Measurements from ENCODE around the gene MRPL1. TPM values are rescaled to one million over a fixed set of nuclear protein-coding genes. Genes with fewer than 3 reads are reported as not detected.

MRPL1 gene
- total RNA-seq, 3 donors from 2014 or later (not counting 1 experiment from before 2014, with no cell fraction given) = 17.9 to 22.9 (median 22.9) TPM

GRCh38 chr4:77821775-77822174 lies 40.9 kb upstream of the MRPL1 start:
- Mint-ChIP-seq H3K4me3 (peak overlapping the region; percentile 88), H3K27ac (peak overlapping the region; percentile 99 to 100), H3K4me1 (peaks cover 50 to 56% of the 10 kb centered on the region in 2 donors), H3K9me3 (no peaks in the 10 kb centered on the region), H3K27me3 (ENCODE audit: low read depth in 2 of 2) (no peaks in the 10 kb centered on the region), H3K36me3 (peaks cover 15% of the 10 kb centered on the region)
- H3K27ac ChIP-seq (ENCODE audit: low read length) = peak overlapping the region; percentile 95
- H3K27me3 ChIP-seq (ENCODE audit: control insufficient read depth, insufficient read depth, low read length) = no peaks in the 10 kb centered on the region
- H3K36me3 ChIP-seq (ENCODE audit: control insufficient read depth, insufficient read depth, low read length) = no peaks in the 10 kb centered on the region
- intact Hi-C loops (cut with micrococcal nuclease) = no loop called here
- no CpG with 5 or more reads among the region's 1 CpG for WGBS (ENCODE audit: insufficient coverage)
- TF ChIP-seq CTCF (IDR thresholded peaks at IDR 0.05) = no peak
- ATAC-seq (peak; percentile 23 to 57 (median 32)), DNase-seq (peak; percentile 37 to 81)
- no peaks in the 10 kb centered on the region for H3K9me3 ChIP-seq (ENCODE audit: control insufficient read depth, insufficient read depth, low read length)
- H3K4me3 ChIP-seq (ENCODE audit: low read length) = peak overlapping the region; percentile 78
- H3K4me1 ChIP-seq (ENCODE audit: control insufficient read depth, insufficient read depth, low read length) = peaks cover 28% of the 10 kb centered on the region

- Mint-ChIP-seq H3K4me3 (no peak overlapping the region), H3K9me3 (no peaks in the 10 kb centered on the region), H3K27ac (no peak overlapping the region), H3K36me3 (no peaks in the 10 kb centered on the region), H3K4me1 (peaks cover 48% of the 10 kb centered on the region in 2 donors), H3K27me3 (ENCODE audit: low read depth in 2 of 2) (no peaks in the 10 kb centered on the region)
- no peak for ATAC-seq
- no peak overlapping the region for H3K4me3 ChIP-seq (ENCODE audit: low read length)
- no peak overlapping the region for H3K27ac ChIP-seq (ENCODE audit: low read length)
- no peaks in the 10 kb centered on the region for H3K9me3 ChIP-seq (ENCODE audit: control insufficient read depth, insufficient read depth, low read length)
- TF ChIP-seq CTCF (IDR thresholded peaks at IDR 0.05) = no peak
- DNase-seq = no peak
- intact Hi-C loops (cut with micrococcal nuclease) = no loop called here
- no peaks in the 10 kb centered on the region for H3K36me3 ChIP-seq (ENCODE audit: control insufficient read depth, insufficient read depth, low read length)
- WGBS (ENCODE audit: insufficient coverage) = 65% methylated on average over 5 of the region's 6 CpGs
- H3K27me3 ChIP-seq (ENCODE audit: control insufficient read depth, insufficient read depth, low read length) = no peaks in the 10 kb centered on the region
- peaks cover 26% of the 10 kb centered on the region for H3K4me1 ChIP-seq (ENCODE audit: control insufficient read depth, insufficient read depth, low read length)
Measured at GRCh38 chr4:77826275-77826674, 36.4 kb upstream of the MRPL1 start.

- Histone ChIP-seq H3K36me3 (ENCODE audit: control insufficient read depth, insufficient read depth, low read length) (no peaks in the 10 kb centered on the region), H3K4me3 (ENCODE audit: low read length) (no peak overlapping the region), H3K27ac (ENCODE audit: low read length) (peak overlapping the region; percentile 59), H3K27me3 (ENCODE audit: control insufficient read depth, insufficient read depth, low read length) (no peaks in the 10 kb centered on the region), H3K4me1 (ENCODE audit: control insufficient read depth, insufficient read depth, low read length) (peaks cover 17% of the 10 kb centered on the region), H3K9me3 (ENCODE audit: control insufficient read depth, insufficient read depth, low read length) (no peaks in the 10 kb centered on the region)
- no peak for TF ChIP-seq CTCF (IDR thresholded peaks at IDR 0.05)
- Mint-ChIP-seq H3K27me3 (ENCODE audit: low read depth in 2 of 2) (no peaks in the 10 kb centered on the region), H3K27ac (peak overlapping the region; percentile 42 to 52), H3K36me3 (no peaks in the 10 kb centered on the region), H3K9me3 (no peaks in the 10 kb centered on the region), H3K4me1 (peaks cover 38% of the 10 kb centered on the region in 2 donors), H3K4me3 (peak overlapping the region; percentile 14)
- ATAC-seq = peak; percentile 85 to 92 (median 86)
- DNase-seq = peak in 1 of 2 donors; percentile 54
- intact Hi-C loops (cut with micrococcal nuclease) = no loop called here
Measured at GRCh38 chr4:77827343-77827742, 35.3 kb upstream of the MRPL1 start.

- Histone ChIP-seq H3K4me1 (ENCODE audit: control insufficient read depth, insufficient read depth, low read length) (peaks cover 1% of the 10 kb centered on the region), H3K36me3 (ENCODE audit: control insufficient read depth, insufficient read depth, low read length) (no peaks in the 10 kb centered on the region), H3K27ac (ENCODE audit: low read length) (no peak overlapping the region), H3K9me3 (ENCODE audit: control insufficient read depth, insufficient read depth, low read length) (no peaks in the 10 kb centered on the region), H3K27me3 (ENCODE audit: control insufficient read depth, insufficient read depth, low read length) (no peaks in the 10 kb centered on the region), H3K4me3 (ENCODE audit: low read length) (no peak overlapping the region)
- intact Hi-C loops (cut with micrococcal nuclease) = no loop called here
- ATAC-seq (no peak), DNase-seq (no peak)
- H3K27me3 Mint-ChIP-seq (ENCODE audit: low read depth in 2 of 2) = no peaks in the 10 kb centered on the region
- H3K27ac Mint-ChIP-seq = no peak overlapping the region
- no peaks in the 10 kb centered on the region for H3K36me3 Mint-ChIP-seq
- H3K9me3 Mint-ChIP-seq = no peaks in the 10 kb centered on the region
- H3K4me1 Mint-ChIP-seq = peaks cover 11 to 13% of the 10 kb centered on the region in 2 donors
- TF ChIP-seq CTCF (IDR thresholded peaks at IDR 0.05) = no peak
- WGBS (ENCODE audit: insufficient coverage) = 76% methylated on average over 2 of the region's 2 CpGs
- H3K4me3 Mint-ChIP-seq = no peak overlapping the region
Measured at GRCh38 chr4:77833126-77833724, 29.4 kb upstream of the MRPL1 start.

All from natural killer cell (primary cell).